Measurements from ENCODE around the gene ZNF778.

Gene ZNF778

DNA sequence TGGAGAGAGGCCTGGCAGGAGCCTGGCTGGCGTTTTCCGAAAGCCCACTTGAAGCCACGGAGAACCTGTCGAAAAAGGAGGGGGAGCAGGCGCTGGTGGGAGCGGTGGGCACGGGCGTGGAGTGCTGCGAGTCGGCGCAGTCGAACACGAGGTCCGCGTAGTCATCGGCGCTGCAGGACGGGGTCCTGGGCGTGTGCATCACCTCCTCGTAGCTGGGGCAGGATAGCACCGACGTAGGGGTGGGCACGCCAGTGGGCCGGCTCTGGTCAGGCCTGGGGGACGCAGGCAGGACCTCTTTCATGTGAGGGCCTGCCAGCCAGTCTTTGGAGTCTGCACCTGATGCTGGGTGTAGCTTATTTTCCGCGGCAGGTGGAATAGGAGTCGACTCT lies 63.7 kb downstream of the ZNF778 start:
- no peak for TF ChIP-seq ZNF274 (IDR thresholded peaks at IDR 0.05; ENCODE audit: low read depth, low read length)

GRCh38 chr16:89281829-89282228 lies 64.3 kb downstream of the ZNF778 start:
- TF ChIP-seq ZNF274 (IDR thresholded peaks at IDR 0.05; ENCODE audit: low read depth, low read length) = no peak
- no peak overlapping the region for H3K4me3 ChIP-seq (ENCODE audit: low read length)

More for the DNA sequence above, 63.7 kb downstream of the ZNF778 start:
- H3K4me3 ChIP-seq (ENCODE audit: low read length) = no peak overlapping the region

DNA sequence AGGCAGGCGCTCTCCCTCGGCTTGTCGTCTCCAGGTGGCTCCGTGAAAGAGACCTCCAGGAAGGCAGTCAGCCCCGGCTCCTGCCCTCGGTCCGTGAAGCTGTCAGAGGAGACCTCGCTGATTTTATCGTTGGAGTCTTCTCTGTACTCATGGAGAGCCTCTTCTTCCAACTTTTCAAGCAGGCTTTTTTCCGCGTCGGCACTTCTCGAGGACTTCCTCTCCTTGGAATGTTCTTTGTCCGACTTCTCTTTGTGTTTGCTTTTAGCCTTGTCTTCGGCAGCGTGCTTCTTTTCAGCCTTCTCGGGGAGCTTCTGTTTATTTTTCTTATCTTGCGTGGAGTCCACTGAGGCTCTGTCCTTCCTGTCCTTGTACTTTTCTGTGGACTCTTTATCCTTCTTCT lies 65.0 kb downstream of the ZNF778 start:
- TF ChIP-seq ZNF274 (IDR thresholded peaks at IDR 0.05; ENCODE audit: low read depth, low read length) = no peak
- no peak overlapping the region for H3K4me3 ChIP-seq (ENCODE audit: low read length)

DNA sequence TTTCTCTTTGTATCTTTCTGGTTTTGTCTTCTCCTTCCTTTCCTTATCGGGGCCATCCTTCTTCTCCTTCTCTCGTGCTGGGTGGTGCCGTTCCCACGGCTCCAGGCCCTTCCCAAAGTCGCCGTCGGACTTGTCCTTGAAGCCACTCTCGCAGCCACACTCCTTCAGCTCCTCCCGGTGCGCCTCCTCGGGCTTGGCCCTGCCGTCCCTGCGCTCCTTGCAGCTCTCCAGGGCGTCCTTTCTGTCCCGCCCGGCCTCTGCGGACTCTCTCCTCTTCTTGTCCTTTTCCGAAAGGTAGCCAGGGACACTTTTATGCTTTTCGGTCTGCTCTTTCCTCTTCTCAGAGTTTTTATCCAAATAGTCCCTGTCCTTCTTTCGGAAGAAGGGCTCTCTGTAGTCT lies 65.9 kb downstream of the ZNF778 start:
- TF ChIP-seq ZNF274 (IDR thresholded peaks at IDR 0.05; ENCODE audit: low read depth, low read length) = no peak

DNA sequence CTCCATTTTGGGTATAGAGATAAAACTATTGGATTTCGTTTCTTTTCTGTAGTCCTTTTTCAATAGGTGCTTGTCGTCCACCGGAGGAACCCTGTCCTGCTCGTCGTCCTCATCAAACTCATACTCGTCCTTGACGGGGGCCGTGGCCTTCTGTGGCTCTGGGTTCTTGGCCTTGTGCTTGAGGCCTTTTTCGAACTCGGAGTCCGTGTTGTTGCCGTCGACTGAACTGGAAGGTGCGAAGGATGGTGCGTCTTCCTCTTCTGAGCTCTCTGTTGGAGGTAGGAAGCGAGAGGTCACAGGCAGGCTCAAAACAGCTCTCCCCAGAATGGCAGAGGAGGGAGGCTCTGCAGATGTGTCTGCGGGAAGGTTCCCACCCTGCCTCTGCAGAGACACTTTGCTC lies 67.9 kb downstream of the ZNF778 start:
- H3K4me3 ChIP-seq (ENCODE audit: low read length) = no peak overlapping the region
- TF ChIP-seq ZNF274 (IDR thresholded peaks at IDR 0.05; ENCODE audit: low read depth, low read length) = no peak

More for the DNA sequence above, 65.9 kb downstream of the ZNF778 start:
- H3K4me3 ChIP-seq (ENCODE audit: low read length) = no peak overlapping the region

DNA sequence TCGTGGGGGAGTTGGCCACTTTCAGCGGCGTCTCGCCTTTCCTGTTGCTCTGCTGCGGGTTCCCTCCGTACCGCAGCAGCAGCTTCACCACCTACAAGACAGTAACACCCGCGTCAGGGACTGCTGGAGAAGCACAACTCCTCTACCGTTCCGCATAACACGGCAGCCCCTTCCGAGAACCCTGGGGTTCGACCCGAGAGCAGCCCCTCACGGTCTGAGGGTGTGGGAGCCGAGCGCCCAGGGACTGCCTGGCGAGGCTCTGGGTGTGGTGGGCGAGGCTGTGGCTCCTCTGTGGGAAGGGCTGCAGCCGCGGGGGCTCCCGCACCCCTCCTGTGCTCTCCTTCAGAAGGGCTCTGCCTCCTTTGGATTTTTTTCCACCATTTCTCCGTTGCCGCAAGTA lies 68.6 kb downstream of the ZNF778 start:
- H3K4me3 ChIP-seq (ENCODE audit: low read length) = no peak overlapping the region
- TF ChIP-seq ZNF274 (IDR thresholded peaks at IDR 0.05; ENCODE audit: low read depth, low read length) = no peak
